Cardiac muscle cell (in vitro differentiated cells and primary cell): ENCODE results near the gene GH2. TPM values are rescaled to one million over a fixed set of nuclear protein-coding genes. Genes with fewer than 3 reads are reported as not detected.
"Not testable (repeated sequence)": the region's sequence is repeated elsewhere in the genome, so short reads cannot be mapped to it uniquely, and the experiment has no call there.

Experiments
- DNase-seq, 2 donors: peaks; one replicate each; pipeline versions ENCODE4 v3.0.0 to v3.0.0-alpha.2; 2010 to 2017; ENCODE audit warnings: low read depth in 1 of 2, low spot score in 1 of 2
- H3K27ac ChIP-seq: fragments of 200-600 bp; sonication (generic); 2 replicates; pipeline ENCODE4 v1.5.1; 2016
- H3K27me3 ChIP-seq: fragments of 200-600 bp; sonication (generic); 2 replicates; pipeline ENCODE4 v1.6.0; 2016; ENCODE audit warnings: control low read depth
- H3K36me3 ChIP-seq: fragments of 200-600 bp; sonication (generic); 2 replicates; pipeline ENCODE4 v1.5.1; 2016; ENCODE audit warnings: control low read depth
- H3K4me1 ChIP-seq: fragments of 200-600 bp; sonication (generic); 2 replicates; pipeline ENCODE4 v1.8.1; 2017; ENCODE audit warnings: low read depth, mild to moderate bottlenecking, mixed run types
- H3K4me3 ChIP-seq: fragments of 200-600 bp; sonication (generic); 2 replicates; pipeline ENCODE4 v1.5.1; 2016; ENCODE audit warnings: mild to moderate bottlenecking
- H3K9me3 ChIP-seq: fragments of 200-600 bp; sonication (generic); 2 replicates; pipeline ENCODE4 v1.5.1; 2017; ENCODE audit warnings: low read depth, mild to moderate bottlenecking, control low read depth
- CTCF ChIP-seq: IDR thresholded peaks from 2 replicates; pipeline ENCODE4 v1.5.1; 2012; ENCODE audit warnings: low read depth, mild to moderate bottlenecking, low read length
- polyA plus RNA-seq: library from polyadenylated mRNA; unstranded; fragments of >200 nt; fragmentation: Nextera tagmentation; extraction: Ambion mirVana; gene quantifications from 2 replicates; pipeline ENCODE4 v1.2.1, GENCODE V29; 2016
- total RNA-seq: library from RNA; depleted of rRNA; stranded (reverse); fragments of >200 nt; gene quantifications from 2 replicates; pipeline ENCODE4 v1.2.3, GENCODE V29; 2016

GH2 gene
- total and polyA plus RNA-seq, 2 experiments from 2014 or later: 0.35 TPM; not detected in 1

- not testable (repeated sequence) for H3K27me3 ChIP-seq, H3K4me3 ChIP-seq, H3K36me3 ChIP-seq, H3K9me3 ChIP-seq, H3K27ac ChIP-seq, H3K4me1 ChIP-seq
- DNase-seq: peak; percentile 4 to 58
- TF ChIP-seq CTCF: peak; percentile 25
Measured at GRCh38 chr17:63881337-63881736, 407 bp downstream of the GH2 start.

- H3K4me3 ChIP-seq: no peak overlapping the region
- no peak for TF ChIP-seq CTCF
Measured at GRCh38 chr17:63880706-63881105, 1.0 kb downstream of the GH2 start.

GRCh38 chr17:63878413-63878812 lies 3.3 kb downstream of the GH2 start:
- H3K36me3 ChIP-seq, DNase-seq, H3K27me3 ChIP-seq, H3K4me3 ChIP-seq, H3K4me1 ChIP-seq, H3K9me3 ChIP-seq, H3K27ac ChIP-seq: not testable (repeated sequence)

More at GRCh38 chr17:63880706-63881105, 1.0 kb downstream of the GH2 start:
- H3K4me1 ChIP-seq: no peaks in the 10 kb centered on the region
- no peaks in the 10 kb centered on the region for H3K9me3 ChIP-seq
- DNase-seq: no peak
- H3K27me3 ChIP-seq: no peaks in the 10 kb centered on the region
- H3K36me3 ChIP-seq: no peaks in the 10 kb centered on the region
- no peak overlapping the region for H3K27ac ChIP-seq

- not testable (repeated sequence) for H3K4me3 ChIP-seq, H3K4me1 ChIP-seq, H3K27me3 ChIP-seq, H3K36me3 ChIP-seq, H3K27ac ChIP-seq, H3K9me3 ChIP-seq, DNase-seq
Measured at GRCh38 chr17:63874693-63875092, 7.1 kb downstream of the GH2 start.

GRCh38 chr17:63874061-63874626 lies 7.6 kb downstream of the GH2 start:
- H3K36me3 ChIP-seq, H3K4me1 ChIP-seq, H3K27ac ChIP-seq, H3K4me3 ChIP-seq, DNase-seq, H3K27me3 ChIP-seq, H3K9me3 ChIP-seq: not testable (repeated sequence)

GRCh38 chr17:63873577-63873976 lies 8.2 kb downstream of the GH2 start, which contains the start of gene CSH2:
Gene CSH2, minus strand, starts transcription at chr17:63873677. Its CDS starts 63 bp downstream, at chr17:63873614.
- not testable (repeated sequence) for H3K4me3 ChIP-seq, H3K4me1 ChIP-seq, H3K27me3 ChIP-seq, H3K27ac ChIP-seq, H3K9me3 ChIP-seq, H3K36me3 ChIP-seq, DNase-seq

GRCh38 chr17:63871646-63872365 lies 9.9 kb downstream of the GH2 start:
- H3K27ac ChIP-seq, DNase-seq, H3K9me3 ChIP-seq: not testable (repeated sequence)

GRCh38 chr17:63870292-63870665 lies 11.5 kb downstream of the GH2 start:
- not testable (repeated sequence) for H3K4me1 ChIP-seq, DNase-seq, H3K9me3 ChIP-seq, H3K36me3 ChIP-seq, H3K27ac ChIP-seq, H3K27me3 ChIP-seq, H3K4me3 ChIP-seq

More at GRCh38 chr17:63871646-63872365, 9.9 kb downstream of the GH2 start:
- H3K4me1 ChIP-seq, H3K27me3 ChIP-seq, H3K4me3 ChIP-seq, H3K36me3 ChIP-seq: not testable (repeated sequence)
